Measurements from ENCODE around the gene TDRD9.
A peak's percentile ranks its signal among the peaks of the same experiment; 100 is the strongest.
"Not testable (repeated sequence)": the region's sequence is repeated elsewhere in the genome, so short reads cannot be mapped to it uniquely, and the experiment has no call there.

TDRD9 gene

GRCh38 chr14:103928011-103928890 lies at the start of gene TDRD9:
TSS of gene TDRD9 (plus strand) at chr14:103928456. CDS start at chr14:103928510, 54 bp downstream.
- DNase-seq (ENCODE audit: low spot score) = no peak

GRCh38 chr14:103879118-103879569 lies 49.1 kb upstream of the TDRD9 start:
- no peak for DNase-seq (ENCODE audit: low spot score)

GRCh38 chr14:103879570-103880347 lies 48.5 kb upstream of the TDRD9 start:
- no peak for DNase-seq (ENCODE audit: low spot score)

- peak; percentile 28 for DNase-seq (ENCODE audit: low spot score)
Measured at GRCh38 chr14:103880348-103881267, 47.6 kb upstream of the TDRD9 start.

- DNase-seq (ENCODE audit: low spot score) = no peak
Measured at GRCh38 chr14:103881268-103882201, 46.7 kb upstream of the TDRD9 start.

GRCh38 chr14:103882503-103883262 lies 45.6 kb upstream of the TDRD9 start:
- no peak for DNase-seq (ENCODE audit: low spot score)

- DNase-seq (ENCODE audit: low spot score) = no peak
Measured at GRCh38 chr14:103883263-103883523, 45.1 kb upstream of the TDRD9 start.

- DNase-seq (ENCODE audit: low spot score) = no peak
Measured at GRCh38 chr14:103884854-103885253, 43.4 kb upstream of the TDRD9 start.

GRCh38 chr14:103885509-103885932 lies 42.7 kb upstream of the TDRD9 start:
- no peak for DNase-seq (ENCODE audit: low spot score)

GRCh38 chr14:103886304-103887169 lies 41.7 kb upstream of the TDRD9 start:
- DNase-seq (ENCODE audit: low spot score) = no peak

- no peak for DNase-seq (ENCODE audit: low spot score)
Measured at GRCh38 chr14:103887170-103887501, 41.1 kb upstream of the TDRD9 start.

GRCh38 chr14:103887557-103888115 lies 40.6 kb upstream of the TDRD9 start:
- DNase-seq (ENCODE audit: low spot score) = no peak

- DNase-seq (ENCODE audit: low spot score) = not testable (repeated sequence)
Measured at GRCh38 chr14:103889002-103889312, 39.3 kb upstream of the TDRD9 start.

- no peak for DNase-seq (ENCODE audit: low spot score)
Measured at GRCh38 chr14:103889313-103890051, 38.8 kb upstream of the TDRD9 start.

GRCh38 chr14:103890052-103890371 lies 38.2 kb upstream of the TDRD9 start:
- no peak for DNase-seq (ENCODE audit: low spot score)

GRCh38 chr14:103890821-103891666 lies 37.2 kb upstream of the TDRD9 start:
- no peak for DNase-seq (ENCODE audit: low spot score)

GRCh38 chr14:103891667-103892215 lies 36.5 kb upstream of the TDRD9 start:
- DNase-seq (ENCODE audit: low spot score) = no peak
